HG03439 (cell line): Measurements from ENCODE around the gene PRDM11.
"Not testable (repeated sequence)": the region's sequence is repeated elsewhere in the genome, so short reads cannot be mapped to it uniquely, and the experiment has no call there.

Experiments
- ATAC-seq: cut with Tn5 transposase; IDR thresholded peaks from one replicate; pipeline ENCODE4 v1.9.1; 2021; ENCODE audit warnings: mild to moderate bottlenecking, moderate library complexity; ENCODE audit not compliant: unreplicated experiment

The PRDM11 gene

DNA sequence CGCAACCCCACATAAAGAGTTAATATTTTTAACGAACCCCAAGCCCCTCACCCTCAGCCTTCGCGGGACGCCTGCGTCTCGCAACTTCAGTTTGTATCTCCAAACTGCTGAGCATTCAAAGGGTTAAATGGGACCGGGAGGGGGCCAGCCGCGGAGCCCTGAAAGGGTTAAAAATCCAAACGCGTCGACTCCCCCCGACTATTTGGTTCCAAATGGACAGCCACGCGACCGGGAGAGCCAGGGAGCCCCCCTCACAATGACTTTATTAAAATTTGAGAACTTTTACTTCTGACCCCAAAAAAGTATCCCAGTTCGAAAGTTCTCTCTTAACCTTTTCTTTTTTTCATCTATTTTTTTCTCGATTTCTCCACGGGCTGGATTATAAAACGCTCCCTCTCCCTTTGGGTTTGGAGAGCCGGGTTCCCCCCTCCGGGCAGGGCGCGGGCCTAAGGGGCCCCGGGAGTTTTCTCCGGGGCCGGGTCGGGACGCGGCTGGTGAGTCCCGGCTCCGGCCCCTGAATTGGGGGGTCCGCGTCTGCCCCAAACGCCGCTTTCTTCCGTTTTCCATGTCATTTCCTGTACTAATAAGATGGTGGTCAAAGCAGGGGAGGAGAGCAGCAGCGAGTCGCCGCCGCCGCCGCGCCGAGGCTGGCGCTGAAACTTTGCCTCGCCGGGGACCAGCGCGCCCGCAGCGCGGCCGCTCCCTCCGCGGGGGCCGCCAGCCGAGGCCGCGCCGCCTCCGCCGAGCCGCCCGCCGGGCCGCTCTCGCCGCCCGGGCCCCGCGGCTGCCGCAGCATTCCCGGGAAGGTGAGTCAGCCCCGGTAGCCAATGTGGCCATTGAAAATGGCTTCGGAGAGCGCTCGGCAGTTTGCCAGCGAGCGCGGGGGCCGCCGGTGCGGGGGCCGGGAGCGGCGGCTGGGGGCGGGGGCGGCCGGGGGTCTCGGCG lies at the start of gene PRDM11:
Gene PRDM11, plus strand, starts transcription at position 568 of the 945 bp plus-strand sequence. CDS start 35,128 bp downstream, outside the sequence.
- ATAC-seq, result peak; percentile 24

DNA sequence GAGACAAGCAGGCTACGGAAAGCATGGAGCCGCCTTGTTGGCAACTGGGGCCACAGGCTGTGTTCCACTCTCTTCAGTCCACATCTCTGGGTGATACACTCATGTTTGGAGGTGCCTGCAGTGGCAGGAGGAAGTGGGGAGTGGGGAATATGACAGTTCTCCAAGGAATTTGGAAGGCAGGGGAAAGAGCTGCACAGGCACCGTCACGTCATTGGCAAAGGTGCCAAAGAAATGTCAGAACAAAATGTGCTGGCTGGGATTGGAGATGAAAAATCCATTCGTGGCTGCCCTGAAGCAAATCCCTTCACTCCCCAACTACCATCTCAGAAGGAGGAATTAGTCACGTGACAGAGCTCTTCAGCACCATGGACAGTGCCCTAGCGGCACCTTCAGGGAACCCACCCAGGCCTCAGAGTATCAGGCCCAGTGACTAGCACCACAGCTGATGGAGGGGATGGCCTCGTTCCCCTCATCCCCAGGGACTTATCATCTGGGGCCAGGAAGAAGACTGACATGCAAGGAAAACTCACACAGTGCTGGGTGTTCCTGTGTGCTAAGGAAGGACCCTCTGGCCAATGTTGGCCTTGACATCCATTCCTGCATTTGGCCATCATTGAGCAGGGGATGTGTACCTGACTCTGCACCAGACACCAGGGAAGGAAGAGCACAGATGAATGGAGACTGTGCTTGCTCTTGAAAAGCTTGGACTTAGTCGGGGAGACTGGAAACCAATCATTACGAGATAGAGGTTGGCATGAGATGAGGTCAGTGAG lies 48.5 kb upstream of the PRDM11 start:
- ATAC-seq, result no peak

DNA sequence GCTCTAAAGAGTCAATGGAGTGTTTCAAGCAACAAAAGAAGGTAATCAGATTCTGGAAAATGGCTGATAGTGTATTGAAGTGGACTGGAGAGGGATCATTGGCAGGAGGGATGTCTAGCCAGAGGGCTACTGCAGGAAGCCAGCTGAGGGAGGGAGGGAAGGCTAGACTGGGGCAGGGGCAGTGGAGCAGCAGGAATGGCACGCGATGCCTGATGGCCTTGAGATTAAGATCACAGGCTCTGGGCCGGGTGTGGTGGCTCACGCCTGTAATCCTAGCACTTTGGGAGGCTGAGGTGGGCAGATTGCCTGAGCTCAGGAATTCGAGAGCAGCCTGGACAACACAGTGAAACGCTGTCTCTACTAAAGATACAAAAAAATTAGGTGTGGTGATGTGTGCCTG lies 47.5 kb upstream of the PRDM11 start:
- ATAC-seq, result no peak

DNA sequence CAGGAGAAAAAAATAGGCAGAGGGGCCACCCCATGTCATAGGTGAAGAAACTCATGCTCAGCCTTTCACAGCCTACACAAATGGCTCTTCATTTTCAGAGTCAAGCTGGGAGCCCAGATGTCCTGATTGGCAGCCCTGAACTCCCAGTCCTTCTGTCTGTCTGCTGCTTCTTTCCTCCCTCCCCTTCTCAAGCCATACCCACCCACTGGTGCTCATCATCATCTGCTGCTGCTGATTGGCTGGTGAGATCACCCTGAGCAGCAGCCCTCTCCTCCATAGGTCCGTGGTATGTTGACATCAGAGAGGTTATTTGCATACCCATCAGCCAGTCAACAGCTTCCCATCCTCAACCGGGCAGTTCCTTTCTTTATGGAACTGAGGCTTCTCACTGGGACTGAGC lies 46.1 kb upstream of the PRDM11 start:
- ATAC-seq, result no peak

DNA sequence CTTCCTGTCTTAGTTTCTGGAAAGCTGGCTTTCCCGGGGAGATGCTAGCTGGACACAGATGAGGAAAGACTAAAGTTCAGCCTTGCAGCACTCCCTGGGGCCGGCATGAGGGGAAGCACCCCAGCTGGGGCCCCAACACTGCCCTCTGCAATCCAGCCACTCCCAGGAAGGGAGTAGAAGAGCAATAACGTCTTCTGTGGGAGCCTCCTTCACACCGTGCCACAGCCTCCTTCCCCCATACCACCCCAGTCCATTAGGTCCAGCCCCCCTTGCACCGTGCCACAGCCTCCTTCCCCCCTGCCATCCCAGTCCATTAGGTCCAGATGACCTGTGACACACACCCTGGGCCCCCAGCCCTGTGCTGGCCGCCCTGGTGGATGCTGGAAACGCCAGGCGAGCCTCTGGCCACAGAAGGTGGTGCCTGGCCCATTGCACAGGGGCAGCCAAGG lies 44.1 kb upstream of the PRDM11 start:
- ATAC-seq, result no peak

DNA sequence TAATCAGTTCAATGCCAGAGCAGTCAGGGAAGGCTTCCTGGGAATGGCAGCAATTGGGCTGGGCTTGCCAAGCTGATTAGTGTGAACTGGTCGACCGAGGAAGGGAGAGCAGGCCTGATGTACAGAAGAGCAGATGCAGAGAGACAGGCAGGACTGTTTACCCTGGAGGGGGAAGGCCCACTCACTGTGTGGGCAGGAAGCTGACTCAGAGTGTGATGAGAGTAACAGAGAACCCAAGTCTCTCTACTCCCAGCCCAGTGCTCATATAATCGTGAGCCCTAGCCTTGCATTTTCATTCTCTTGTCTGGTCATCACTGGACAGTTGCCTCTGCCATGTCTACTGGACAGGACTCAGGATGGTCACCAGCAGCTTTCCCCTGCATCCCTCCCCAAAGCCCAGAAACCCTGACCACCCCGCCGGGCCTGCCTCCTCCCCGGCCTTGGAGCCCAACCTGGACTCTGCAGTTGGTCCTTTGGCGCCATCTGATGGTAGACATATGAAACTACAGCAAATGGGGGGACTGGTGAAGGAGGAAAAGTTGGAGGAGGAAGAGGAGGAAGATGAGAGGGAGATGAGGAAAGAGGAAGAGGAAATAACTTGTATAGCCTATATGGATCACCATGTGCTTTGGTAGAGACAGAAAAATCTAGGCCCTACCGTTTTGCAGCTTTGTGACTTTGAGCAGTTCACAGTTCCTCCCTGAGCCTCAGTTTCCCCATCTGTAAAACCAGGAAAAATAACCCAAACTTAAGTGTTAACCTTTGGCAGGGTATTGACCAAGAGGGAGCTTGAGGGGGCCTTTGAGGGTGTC lies 43.4 kb upstream of the PRDM11 start:
- ATAC-seq, result no peak

DNA sequence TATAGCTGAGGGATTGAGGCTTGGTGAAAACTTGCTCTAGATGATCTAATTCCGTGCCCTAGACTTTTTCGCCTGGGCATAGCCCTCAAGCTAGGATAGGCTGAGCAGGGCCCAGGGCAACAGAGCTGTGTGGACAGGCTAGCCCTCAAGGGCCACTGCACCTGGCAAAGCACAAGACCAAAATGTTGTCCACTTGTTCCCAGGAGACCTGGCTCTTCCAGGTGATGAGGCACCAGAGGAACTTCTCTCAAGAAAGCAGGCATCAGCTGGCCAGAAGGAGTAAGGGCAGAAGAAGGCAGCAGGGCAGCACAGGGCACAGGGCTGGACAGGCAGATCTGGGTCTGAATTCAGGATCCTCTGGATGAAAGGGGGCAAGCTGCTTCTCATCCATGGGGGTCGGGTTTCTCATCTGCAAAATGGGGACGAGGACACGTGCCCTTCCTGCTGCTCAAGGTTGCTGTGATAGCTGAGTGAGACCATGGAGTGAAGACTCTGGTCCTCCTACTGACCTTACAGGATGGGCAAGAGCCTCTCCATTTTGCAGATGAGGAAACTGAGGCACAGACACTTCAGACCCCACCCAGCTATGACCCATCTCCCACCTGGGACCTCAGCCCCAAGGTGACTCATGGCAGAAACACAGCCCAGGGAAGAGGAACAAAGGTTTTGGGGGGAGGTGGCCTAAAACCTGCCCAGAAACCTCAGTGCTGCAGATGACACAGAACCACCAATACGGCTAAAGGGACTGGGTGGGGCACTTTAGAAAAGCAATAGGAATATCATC lies 42.2 kb upstream of the PRDM11 start:
- ATAC-seq, result no peak

DNA sequence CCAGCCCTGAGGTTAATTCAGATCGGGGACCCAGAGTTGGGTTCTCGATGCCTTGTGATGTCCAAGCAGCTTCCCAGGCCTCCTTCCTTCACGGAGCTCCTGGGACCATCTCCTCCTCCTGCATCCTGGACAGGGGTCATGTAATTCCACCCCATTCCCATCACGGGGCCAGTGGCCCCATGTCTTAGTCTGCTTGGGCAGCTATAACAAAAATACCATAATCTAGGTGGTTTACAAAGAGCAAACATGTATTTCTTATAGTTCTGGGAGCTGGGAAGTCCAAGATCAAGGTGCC lies 41.7 kb upstream of the PRDM11 start:
- ATAC-seq, result no peak

DNA sequence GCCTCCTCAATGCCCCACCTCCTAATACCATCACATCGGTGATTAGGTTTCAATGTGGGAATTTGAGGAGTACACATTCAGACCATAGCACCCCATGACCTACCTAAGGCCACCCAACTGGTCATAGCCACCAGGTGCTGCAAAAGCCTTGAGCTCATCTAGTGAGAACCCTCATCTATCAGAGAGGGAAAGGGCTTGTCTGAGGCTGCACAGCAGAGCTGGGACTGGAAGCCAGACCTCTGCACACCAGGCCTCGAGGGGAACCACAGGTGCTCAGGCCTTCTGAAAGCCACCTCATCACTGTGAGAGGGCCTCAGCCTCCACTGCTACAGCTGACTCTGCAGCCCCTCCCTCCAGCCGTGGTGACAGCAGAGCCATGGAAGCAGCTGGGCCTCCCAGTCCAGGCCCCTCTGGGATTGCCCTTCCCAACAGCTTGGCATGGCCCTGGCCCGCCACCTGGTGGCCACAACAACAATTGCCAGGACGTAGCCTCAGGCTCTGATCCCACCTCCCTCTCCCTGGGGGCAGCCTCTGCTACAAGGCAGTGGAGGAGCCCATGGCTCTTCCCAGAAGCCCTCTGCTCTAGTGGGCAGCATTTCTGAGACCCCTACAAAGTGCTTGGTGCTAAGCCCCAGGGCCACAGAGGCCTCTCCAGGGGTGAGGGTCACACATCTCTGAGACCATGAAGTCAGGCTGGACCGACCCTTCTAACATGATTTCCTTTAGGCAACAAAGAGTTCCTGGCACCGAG lies 41.0 kb upstream of the PRDM11 start:
- no peak for ATAC-seq

DNA sequence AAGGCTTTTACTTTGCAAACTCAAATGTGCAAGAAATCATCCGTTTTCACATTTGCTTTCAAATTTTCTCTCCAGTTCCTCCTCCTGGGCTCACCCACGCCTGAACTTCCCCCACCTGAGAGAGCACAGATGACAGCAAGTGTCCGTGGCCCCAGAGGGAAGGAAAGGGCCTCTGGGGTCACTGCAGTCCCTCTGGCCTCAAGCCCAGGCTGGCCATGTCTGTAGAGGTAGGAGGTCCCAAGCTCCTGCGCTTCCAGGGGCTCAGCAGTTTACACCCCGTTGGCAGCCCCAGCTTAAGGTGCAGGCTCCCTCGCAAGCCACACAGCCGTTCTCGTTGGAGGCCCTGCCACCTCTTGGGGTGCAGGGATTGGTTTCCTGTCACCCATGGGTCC lies 40.5 kb upstream of the PRDM11 start:
- ATAC-seq, result no peak

DNA sequence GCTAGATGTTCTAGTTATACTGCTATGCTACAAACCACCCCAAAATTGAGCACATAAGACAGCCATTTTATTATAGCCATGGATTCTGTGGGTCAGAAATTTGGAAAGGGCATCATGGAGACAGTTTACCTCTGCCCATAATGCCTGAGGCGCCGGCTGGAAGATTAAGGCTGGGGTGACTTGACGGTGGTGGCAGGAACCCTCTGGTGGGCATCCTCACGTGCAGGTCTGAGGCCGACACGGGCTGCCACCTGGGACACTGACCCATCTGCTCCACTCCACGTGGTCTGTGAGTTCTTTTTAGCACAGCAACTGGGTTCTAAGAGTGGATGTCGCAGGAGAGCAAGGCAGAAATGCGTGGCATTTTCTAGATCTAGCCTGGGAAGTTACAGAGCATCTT lies 40.0 kb upstream of the PRDM11 start:
- ATAC-seq, result no peak

DNA sequence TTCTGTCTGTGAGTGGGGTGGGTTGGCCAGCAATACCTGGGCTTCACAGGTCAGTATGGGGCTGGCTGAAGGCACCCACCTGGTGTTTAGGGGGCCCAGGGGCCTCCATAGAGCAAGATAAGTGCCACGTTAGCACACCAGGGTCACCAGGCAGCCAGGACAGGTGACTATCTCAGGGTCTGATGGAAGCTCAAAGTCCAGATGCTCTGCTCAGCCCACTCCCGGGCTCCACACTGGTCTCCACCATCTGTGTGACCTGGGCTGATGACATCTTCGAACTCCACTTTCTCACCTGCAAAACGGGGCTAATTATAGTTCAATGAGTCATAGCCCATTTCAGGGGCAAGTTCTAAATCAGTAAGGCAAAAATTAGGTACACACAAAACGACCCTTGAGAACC lies 39.4 kb upstream of the PRDM11 start:
- no peak for ATAC-seq

DNA sequence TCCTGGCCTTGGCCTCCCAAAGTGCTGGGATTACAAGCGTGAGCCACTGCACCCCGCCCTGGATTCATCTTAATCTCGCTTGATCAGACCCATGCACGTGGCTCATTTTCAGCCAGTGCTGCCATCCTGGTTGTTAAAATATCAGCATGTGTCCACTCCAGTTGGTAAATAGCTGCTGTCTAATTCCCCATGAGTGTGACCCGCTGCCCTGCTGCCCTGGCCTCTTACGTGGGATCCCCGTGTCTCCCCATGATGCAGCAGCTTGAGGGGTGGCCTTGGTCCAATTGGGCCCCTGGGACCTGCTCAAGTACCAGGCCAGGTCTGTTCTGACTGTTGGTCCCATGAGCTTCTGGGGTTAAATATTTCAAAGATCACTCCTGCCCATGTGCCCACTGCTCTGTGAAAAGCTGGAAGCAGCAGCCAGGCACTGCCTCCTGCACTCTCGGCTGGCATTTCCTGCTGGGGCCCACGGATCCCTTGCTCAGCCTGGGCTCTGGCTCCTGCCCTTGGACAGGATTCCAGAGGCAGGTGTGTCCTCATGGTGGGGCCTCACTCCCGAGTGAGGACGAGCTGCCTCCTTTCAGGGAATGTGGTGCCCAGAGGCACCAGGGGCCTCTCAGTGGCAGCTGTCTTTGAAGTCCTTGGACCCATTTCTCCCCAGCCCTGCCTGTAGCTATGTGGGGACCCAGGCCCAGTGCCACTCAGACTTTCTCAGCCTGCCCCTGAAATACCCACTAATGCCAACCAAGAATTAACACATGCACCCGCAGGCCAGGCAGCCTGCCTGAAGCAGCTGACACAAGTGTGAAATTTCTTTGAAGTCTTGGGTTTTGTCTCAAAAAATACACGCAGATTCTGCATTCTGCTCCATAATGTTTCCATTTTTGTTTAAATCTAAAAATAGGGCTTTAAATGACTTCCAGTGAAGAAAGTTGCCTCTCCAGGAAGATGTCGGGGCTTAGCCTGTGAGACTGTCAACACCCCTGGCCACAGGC lies 38.1 kb upstream of the PRDM11 start:
- ATAC-seq, result no peak

DNA sequence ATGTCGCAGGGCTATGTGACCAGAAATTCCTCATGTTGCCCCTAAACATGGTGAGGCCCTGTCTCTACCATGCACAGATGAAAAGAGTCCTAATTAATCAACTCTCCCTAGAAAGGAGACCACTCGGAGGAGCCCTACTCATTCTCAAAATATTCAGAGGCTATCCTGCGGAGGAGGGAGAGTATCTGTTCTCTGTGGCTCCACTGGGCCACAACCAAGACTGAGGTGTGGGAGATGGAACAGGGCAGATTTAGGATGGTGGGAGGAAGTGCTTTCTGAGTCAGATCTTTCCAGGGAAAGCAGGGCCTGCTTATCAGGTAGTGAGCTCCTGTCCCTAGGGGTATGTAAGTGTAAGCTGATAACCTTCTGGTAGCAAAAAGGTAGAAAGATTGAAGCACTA lies 37.0 kb upstream of the PRDM11 start:
- no peak for ATAC-seq

DNA sequence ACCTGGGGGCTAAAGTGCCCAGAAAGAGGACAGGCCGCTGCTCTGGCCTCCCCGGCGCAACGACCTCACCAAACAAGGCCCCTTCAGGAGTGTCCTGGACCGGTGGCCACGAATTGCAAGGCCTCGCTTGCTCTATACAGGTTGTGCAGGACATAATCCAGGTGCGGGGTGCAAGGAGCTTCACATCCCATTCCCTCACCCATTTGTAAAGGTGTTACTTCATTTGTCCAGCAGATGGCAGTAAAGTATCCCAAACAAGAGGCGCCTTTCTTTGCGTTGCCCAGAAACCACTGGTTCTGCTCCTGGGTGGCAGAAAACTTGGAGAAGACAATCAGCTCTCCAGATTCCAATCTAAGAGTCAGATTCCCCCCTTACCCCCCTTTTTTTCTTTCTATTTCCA lies 35.9 kb upstream of the PRDM11 start:
- no peak for ATAC-seq

DNA sequence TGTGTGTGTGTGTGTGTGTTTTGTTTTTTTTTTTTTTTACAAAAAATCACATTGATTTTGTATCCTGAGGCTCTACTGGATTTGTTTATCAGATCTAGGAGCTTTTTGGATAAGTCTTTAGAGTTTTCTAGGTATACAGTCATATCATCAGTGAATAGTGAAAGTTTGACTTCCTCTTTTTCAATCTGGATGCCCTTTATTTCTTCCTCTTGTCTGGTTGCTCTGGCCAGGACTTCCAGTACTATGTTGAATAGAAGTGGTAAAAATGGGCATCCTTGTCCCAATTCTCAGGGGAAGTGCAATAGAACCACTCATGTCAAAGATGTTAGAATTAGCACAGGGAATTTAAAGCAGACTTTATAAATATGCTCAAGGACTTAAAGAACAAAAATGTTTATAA lies 32.6 kb upstream of the PRDM11 start:
- ATAC-seq, result no peak

DNA sequence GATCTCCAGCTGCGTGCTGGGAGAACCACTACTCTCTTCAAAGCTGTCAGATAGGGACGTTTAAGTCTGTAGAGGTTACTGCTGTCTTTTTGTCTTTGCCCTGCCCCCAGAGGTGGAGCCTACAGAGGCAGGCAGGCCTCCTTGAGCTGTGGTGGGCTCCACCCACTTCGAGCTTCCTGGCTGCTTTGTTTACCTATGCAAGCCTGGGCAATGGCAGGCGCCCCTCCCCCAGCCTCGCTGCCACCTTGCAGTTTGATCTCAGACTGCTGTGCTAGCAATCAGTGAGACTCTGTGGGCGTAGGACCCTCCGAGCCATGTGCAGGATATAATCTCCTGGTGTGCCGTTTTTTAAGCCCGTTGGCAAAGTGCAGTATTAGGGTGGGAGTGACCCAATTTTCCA lies 18.6 kb upstream of the PRDM11 start:
- not testable (repeated sequence) for ATAC-seq

DNA sequence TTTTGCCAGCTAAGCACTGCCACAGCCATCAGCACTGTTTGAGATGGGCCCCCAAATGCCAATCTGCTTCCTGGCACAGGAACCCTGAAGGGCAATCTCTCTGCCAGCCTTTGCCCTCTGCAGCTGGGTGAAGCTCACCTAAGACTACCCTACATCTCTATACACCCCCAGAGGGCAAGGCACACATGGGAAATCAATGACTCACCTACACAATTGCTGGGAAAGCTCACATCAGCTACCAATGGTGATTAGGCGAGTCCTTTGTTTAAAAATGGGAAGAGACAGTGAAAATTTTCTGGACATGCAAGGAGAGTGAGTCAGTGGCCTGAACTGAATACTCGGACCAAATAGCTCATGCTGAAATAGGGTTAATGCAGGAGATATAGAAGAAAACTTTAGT lies 12.6 kb upstream of the PRDM11 start:
- no peak for ATAC-seq

DNA sequence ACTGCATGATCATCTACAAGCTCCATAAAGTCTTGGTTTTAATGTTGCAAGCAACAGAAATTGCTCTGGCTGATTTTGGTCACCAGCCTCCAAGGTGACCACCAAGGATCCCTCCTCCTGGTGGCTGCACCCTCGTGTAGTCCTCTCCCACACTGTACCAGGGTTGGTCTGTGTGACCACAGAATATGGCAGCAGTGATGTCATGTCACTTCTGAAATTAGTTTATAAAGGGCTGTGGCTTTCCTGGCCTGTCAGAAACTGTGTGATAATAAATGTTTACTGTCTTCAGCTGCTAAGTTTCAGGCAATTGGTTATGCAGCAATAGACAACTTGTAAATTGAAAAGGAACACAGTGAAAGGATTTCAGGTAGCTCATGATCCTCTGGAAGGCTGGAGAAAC lies 5.3 kb upstream of the PRDM11 start:
- ATAC-seq, result no peak
